K562 (cell line): ENCODE measurements around the gene PODXL2. TPM values are rescaled to one million over a fixed set of nuclear protein-coding genes. Genes with fewer than 3 reads are reported as not detected.

ENCODE experiments used
- DDX20 ChIP-seq: fragments of 450-650 bp; IDR thresholded peaks from 2 replicates; pipeline ENCODE4 v1.6.1; 2016; ENCODE audit warnings: missing genetic modification characterization, low read depth, mild to moderate bottlenecking, missing compliant biosample characterization, moderate library complexity
- REST ChIP-seq, 2 experiments: fragments of 450-650 bp; formaldehyde crosslinking in 1 of 2; IDR thresholded peaks; 2 replicates each; pipeline versions ENCODE4 v1.4.0 to v1.6.1; 2014 to 2020; ENCODE audit warnings: mild to moderate bottlenecking in 2 of 2, borderline replicate concordance in 1 of 2, low read depth in 1 of 2
- TAL1 ChIP-seq: fragments of 450-650 bp; IDR thresholded peaks from 2 replicates; pipeline ENCODE4 v1.6.1; 2016; ENCODE audit warnings: mild to moderate bottlenecking
- polyA plus RNA-seq, 8 experiments: library from polyadenylated mRNA; depleted of rRNA in 4 of 8; stranded (reverse) in 5 of 8; unstranded in 3 of 8; fragments of >200 nt; fragmentation: Nextera tagmentation in 2 of 8; fragmentation: Illumina TruSeq in 1 of 8; extraction: Ambion mirVana in 2 of 8; extraction: Trizol in 1 of 8; gene quantifications; 2 replicates each; pipeline versions ENCODE4 v1.2.1 to v1.2.3, GENCODE V29; 2011 to 2014; ENCODE audit warnings: inconsistent platforms in 1 of 8, missing spikeins in 1 of 8
- total RNA-seq, 7 experiments: library from RNA; depleted of rRNA in 6 of 7; stranded (reverse); fragments of >200 nt in 6 of 7; fragmentation: Illumina TruSeq in 2 of 7; extraction: Trizol in 2 of 7; gene quantifications; 2 replicates each; pipeline versions ENCODE4 v1.2.1 to v1.2.3, GENCODE V29; 2011 to 2021; ENCODE audit warnings: low replicate concordance in 1 of 7

Gene PODXL2
- total and polyA plus RNA-seq, 9 of the 15 experiments (the other 6 are each of a cell fraction or from before 2014, with no cell fraction given), result 0.03 to 52.5 (median 21.9) TPM

GRCh38 chr3:127632035-127632820 is 3.2 kb downstream of the PODXL2 start (continued):
- no peak for TF ChIP-seq REST (IDR thresholded peaks at IDR 0.05; ENCODE audit: borderline replicate concordance)
- TF ChIP-seq REST (CRISPR knock-in tag; IDR thresholded peaks at IDR 0.05; ENCODE audit: low read depth), result no peak
- no peak for TF ChIP-seq DDX20 (tag)
- TF ChIP-seq TAL1, result no peak
- TF ChIP-seq, all 486 proteins: peak for 2
